IMR-90 (cell line): ENCODE results near the gene ZNF385B. TPM values are rescaled to one million over a fixed set of nuclear protein-coding genes. Genes with fewer than 3 reads are reported as not detected.

Experiments used
- ATAC-seq: fragments of 200-7000 bp; cut with Tn5 transposase; 2 replicates; pipeline ENCODE4 v1.9.1; 2020; ENCODE audit warnings: low read depth, mild to moderate bottlenecking, moderate library complexity
- BruUV-seq: library from RNA; stranded (reverse); fragments of 400-500 nt; replicated peaks from 2 replicates; lab custom pipeline; 2021; lab: Mats Ljungman, UMichigan
- CTCF ChIA-PET: fragments of 300-600 bp; formaldehyde crosslinking; extraction: SDS; loops from one replicate; lab custom pipeline; 2021; ENCODE audit warnings: antibody characterized with exemption; lab: Yijun Ruan, JAX
- POLR2A ChIA-PET: fragments of 300-600 bp; sonication (Branson Sonifier 250); formaldehyde crosslinking; loops from one replicate; lab custom pipeline; 2022; ENCODE audit warnings: antibody characterized with exemption; ENCODE audit not compliant: unreplicated experiment; lab: Charles Lee
- DNase-seq: peaks from one replicate; pipeline ENCODE4 v3.0.0; 2013
- H2AFZ ChIP-seq: replicated peaks from 2 replicates; pipeline ENCODE3; 2013; ENCODE audit warnings: low read length, mild to moderate bottlenecking; ENCODE audit not compliant: poor library complexity
- H2AK5ac ChIP-seq: 2 replicates; pipeline ENCODE4 v1.6.1; 2013; ENCODE audit warnings: low read depth, low read length, inconsistent platforms
- H2AK9ac ChIP-seq: replicated peaks from 2 replicates; pipeline ENCODE3; 2013; ENCODE audit warnings: mild to moderate bottlenecking, low read depth, low read length, moderate library complexity; ENCODE audit not compliant: poor library complexity
- H2BK120ac ChIP-seq: 2 replicates; pipeline ENCODE4 v1.6.1; 2013; ENCODE audit warnings: low read depth, low read length, inconsistent platforms
- H2BK15ac ChIP-seq: 3 replicates; pipeline ENCODE4 v1.6.1; 2013; ENCODE audit warnings: low read depth, low read length, inconsistent platforms
- H2BK20ac ChIP-seq: 2 replicates; pipeline ENCODE4 v1.6.1; 2013; ENCODE audit warnings: low read depth, mild to moderate bottlenecking, inconsistent platforms, low read length, moderate library complexity
- H2BK5ac ChIP-seq: 2 replicates; pipeline ENCODE4 v1.6.1; 2013; ENCODE audit warnings: mild to moderate bottlenecking, low read depth, low read length, inconsistent platforms; ENCODE audit not compliant: poor library complexity, severe bottlenecking
- H3K14ac ChIP-seq: replicated peaks from 2 replicates; pipeline ENCODE4 v1.6.1; 2013; ENCODE audit warnings: low read depth, low read length, inconsistent platforms
- H3K18ac ChIP-seq: 2 replicates; pipeline ENCODE4 v1.6.1; 2013; ENCODE audit warnings: low read depth, low read length, control low read depth
- H3K23ac ChIP-seq: 2 replicates; pipeline ENCODE4 v1.6.1; 2013; ENCODE audit warnings: low read depth, low read length, inconsistent platforms
- H3K27ac ChIP-seq: 2 replicates; pipeline ENCODE4 v1.5.1; 2013; ENCODE audit warnings: mild to moderate bottlenecking, control low read depth, low read length; ENCODE audit not compliant: insufficient read depth
- H3K27me3 ChIP-seq: 2 replicates; pipeline ENCODE4 v1.6.1; 2013; ENCODE audit warnings: low read length; ENCODE audit not compliant: control insufficient read depth, insufficient read depth
- H3K36me3 ChIP-seq: 2 replicates; pipeline ENCODE4 v1.6.1; 2013; ENCODE audit warnings: low read length, mixed read lengths; ENCODE audit not compliant: control insufficient read depth, insufficient read depth
- H3K4ac ChIP-seq: 2 replicates; pipeline ENCODE4 v1.6.1; 2013; ENCODE audit warnings: low read depth, low read length, inconsistent platforms
- H3K4me1 ChIP-seq: 2 replicates; pipeline ENCODE4 v1.6.1; 2013; ENCODE audit warnings: low read length, mixed read lengths; ENCODE audit not compliant: control insufficient read depth, insufficient read depth
- H3K4me2 ChIP-seq: 2 replicates; pipeline ENCODE4 v1.6.1; 2013; ENCODE audit warnings: low read depth, mild to moderate bottlenecking, control low read depth, low read length, moderate library complexity
- H3K4me3 ChIP-seq: 2 replicates; pipeline ENCODE4 v1.5.1; 2013; ENCODE audit warnings: low read depth, mild to moderate bottlenecking, control low read depth, low read length, moderate library complexity; ENCODE audit not compliant: insufficient read depth
- H3K56ac ChIP-seq: 2 replicates; pipeline ENCODE4 v1.6.1; 2013; ENCODE audit warnings: low read length, inconsistent platforms; ENCODE audit not compliant: insufficient read depth; ENCODE audit errors: extremely low read depth
- H3K79me1 ChIP-seq, 2 experiments: 2 replicates each; pipeline ENCODE4 v1.6.1; 2013; ENCODE audit warnings: low read length in 2 of 2, inconsistent platforms in 1 of 2, low read depth in 1 of 2
- H3K9ac ChIP-seq: 2 replicates; pipeline ENCODE4 v1.6.1; 2013; ENCODE audit warnings: low read depth, low read length, control low read depth
- H3K9me1 ChIP-seq: 2 replicates; pipeline ENCODE4 v1.6.1; 2013; ENCODE audit warnings: low read length, inconsistent platforms; ENCODE audit not compliant: insufficient read depth
- H3K9me3 ChIP-seq: 2 replicates; pipeline ENCODE4 v1.6.1; 2013; ENCODE audit warnings: low read length; ENCODE audit not compliant: control insufficient read depth, insufficient read depth
- H4K20me1 ChIP-seq: 2 replicates; pipeline ENCODE4 v1.6.1; 2013; ENCODE audit warnings: low read length, inconsistent platforms; ENCODE audit not compliant: insufficient read depth
- H4K5ac ChIP-seq: 2 replicates; pipeline ENCODE4 v1.6.1; 2013; ENCODE audit warnings: mild to moderate bottlenecking, low read depth, low read length, control low read depth
- H4K8ac ChIP-seq, 2 experiments: 2 replicates each; pipeline ENCODE4 v1.6.1; 2013; ENCODE audit warnings: low read depth in 2 of 2, low read length in 2 of 2, control low read depth in 1 of 2, inconsistent platforms in 1 of 2
- H4K91ac ChIP-seq: 2 replicates; pipeline ENCODE4 v1.6.1; 2013; ENCODE audit warnings: low read depth, low read length, inconsistent platforms; ENCODE audit not compliant: insufficient read depth
- BHLHE40 ChIP-seq: fragments of 150-350 bp; IDR thresholded peaks from 2 replicates; pipeline ENCODE4 v1.6.1; 2016; ENCODE audit warnings: mild to moderate bottlenecking, low read depth, low read length
- CEBPB ChIP-seq: IDR thresholded peaks from 2 replicates; pipeline ENCODE4 v1.6.1; 2012; ENCODE audit warnings: low read depth, low read length, improper control_type of control experiment
- CHD1 ChIP-seq: IDR thresholded peaks from 2 replicates; pipeline ENCODE4 v1.6.1; 2012; ENCODE audit warnings: low read depth, low read length, improper control_type of control experiment
- ELK1 ChIP-seq: fragments of 150-350 bp; IDR thresholded peaks from 2 replicates; pipeline ENCODE4 v1.6.1; 2016; ENCODE audit warnings: low read depth, mild to moderate bottlenecking, low read length, moderate library complexity, borderline replicate concordance
- FOS ChIP-seq: fragments of 150-350 bp; IDR thresholded peaks from 2 replicates; pipeline ENCODE4 v1.6.1; 2016; ENCODE audit warnings: low read depth, low read length
- MAFK ChIP-seq: IDR thresholded peaks from 2 replicates; pipeline ENCODE4 v1.6.1; 2012; ENCODE audit warnings: low read depth, low read length, improper control_type of control experiment
- MXI1 ChIP-seq: IDR thresholded peaks from 2 replicates; pipeline ENCODE4 v1.6.1; 2012; ENCODE audit warnings: low read depth, mild to moderate bottlenecking, low read length, moderate library complexity, borderline replicate concordance
- NFE2L2 ChIP-seq: fragments of 150-350 bp; IDR thresholded peaks from 2 replicates; pipeline ENCODE4 v1.6.1; 2016; ENCODE audit warnings: low read depth, mild to moderate bottlenecking, low read length
- POLR2A ChIP-seq: IDR thresholded peaks from 2 replicates; pipeline ENCODE4 v1.6.1; 2012; ENCODE audit warnings: mild to moderate bottlenecking, low read depth, low read length
- RFX5 ChIP-seq: IDR thresholded peaks from 2 replicates; pipeline ENCODE4 v1.8.0; 2012; ENCODE audit warnings: low read depth, mild to moderate bottlenecking, low read length, moderate library complexity
- USF2 ChIP-seq: fragments of 150-350 bp; IDR thresholded peaks from 2 replicates; pipeline ENCODE4 v1.6.1; 2017; ENCODE audit warnings: mild to moderate bottlenecking, antibody characterized with exemption, low read length, low read depth
- WGBS, 2 experiments: methylation state at CpG; one replicate each; pipeline versions ENCODE4 v1.1.5 to v1.1.7; 2013; ENCODE audit warnings: missing lambda C conversion rate in 2 of 2; ENCODE audit not compliant: insufficient read length in 1 of 2; ENCODE audit errors: extremely low coverage in 2 of 2; 5-methylcytosine and 5-hydroxymethylcytosine counted together
- dilution Hi-C: fragments of 300-500 bp; cut with HindIII; formaldehyde crosslinking; loops from one replicate; pipeline ENCODE4 v1.14.3; 2018; ENCODE audit warnings: low sequenced_read_pairs; ENCODE audit not compliant: unreplicated experiment
- in situ Hi-C: fragments of 300-500 bp; cut with MboI; formaldehyde crosslinking; loops from 3 replicates; pipeline ENCODE4 v1.14.3; 2019; ENCODE audit warnings: low sequenced_read_pairs, inconsistent platforms, mixed read lengths
- intact Hi-C: fragments of 100-400 bp; cut with micrococcal nuclease; formaldehyde crosslinking; loops from 2 replicates; pipeline ENCODE4 v1.10.0; 2022
- polyA plus RNA-seq, 3 experiments: library from polyadenylated mRNA; depleted of rRNA; stranded (reverse); fragments of >200 nt; gene quantifications; 2 replicates each; pipeline ENCODE4 v1.2.3, GENCODE V29; 2012; ENCODE audit warnings: low replicate concordance in 1 of 3
- total RNA-seq: library from RNA; depleted of rRNA; stranded (reverse); fragments of >200 nt; gene quantifications from 2 replicates; pipeline ENCODE4 v1.2.3, GENCODE V29; 2012

Gene ZNF385B
- total and polyA plus RNA-seq, 2 of the 4 experiments (the other 2 are of a cell fraction) = not detected

DNA sequence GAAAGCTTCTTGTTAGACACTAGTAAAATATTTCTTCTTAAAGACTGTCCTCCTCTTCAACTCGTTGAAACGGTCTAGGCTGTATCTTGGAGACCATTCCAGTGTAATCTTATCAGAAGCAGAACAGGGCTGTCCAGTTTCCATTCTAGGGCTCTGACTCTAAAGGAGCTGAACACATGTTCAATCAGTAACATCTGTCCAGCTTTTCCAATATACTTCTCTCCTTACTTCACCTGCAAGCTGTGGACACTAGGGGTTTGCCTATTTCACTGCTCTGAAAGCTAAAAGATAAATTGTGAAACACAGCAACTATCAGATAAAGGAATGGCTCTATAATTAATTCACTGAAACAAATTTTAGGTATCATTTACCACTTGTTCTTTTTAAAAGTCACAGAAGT is 73.8 kb downstream of the ZNF385B start:
- CTCF ChIA-PET = interaction anchor here (1.8 kb wide), 1 partner anchor 364 kb away, joined by 3 read pairs; no protein-coding TSS in a partner anchor
- H3K18ac ChIP-seq = no peak overlapping the region
- POLR2A ChIA-PET = no interaction called here

More for the DNA sequence above, 73.8 kb downstream of the ZNF385B start:
- no peak overlapping the region for H4K8ac ChIP-seq
- H3K4me1 ChIP-seq = no peaks in the 10 kb centered on the region
- H3K9me3 ChIP-seq = no peaks in the 10 kb centered on the region
- H2AK9ac ChIP-seq = no peak overlapping the region
- no peak overlapping the region for H2AFZ ChIP-seq
- no peak overlapping the region for H3K14ac ChIP-seq
- dilution Hi-C loops = no loop called here
- no peak overlapping the region for H3K23ac ChIP-seq
- no peak overlapping the region for H4K91ac ChIP-seq
- H3K9me1 ChIP-seq = no peaks in the 10 kb centered on the region
- no peak overlapping the region for H3K4ac ChIP-seq
- TF ChIP-seq CEBPB (no peak), USF2 (no peak), NFE2L2 (no peak), MXI1 (no peak), CHD1 (no peak), MAFK (no peak), ELK1 (no peak), RFX5 (no peak), BHLHE40 (no peak), FOS (no peak), POLR2A (no peak)
- H2BK120ac ChIP-seq = no peak overlapping the region
- H3K9ac ChIP-seq = no peak overlapping the region
- no peak overlapping the region for H4K5ac ChIP-seq
- H3K56ac ChIP-seq = no peak overlapping the region
- no TSS peak for BruUV-seq
- in situ Hi-C loops = no loop called here
- no peaks in the 10 kb centered on the region for H3K36me3 ChIP-seq
- intact Hi-C loops = no loop called here
- DNase-seq (no peak), ATAC-seq (no peak)
- H3K27me3 ChIP-seq = no peaks in the 10 kb centered on the region
- WGBS, 2 experiments = 80% methylated on average over 1 of the region's 2 CpGs; no CpG with 5 or more reads in 1 of the 2 experiments
- no peak overlapping the region for H2BK20ac ChIP-seq
- no peaks in the 10 kb centered on the region for H4K20me1 ChIP-seq
- no peak overlapping the region for H3K4me3 ChIP-seq
- no peak overlapping the region for H2BK5ac ChIP-seq
- H3K4me2 ChIP-seq = no peak overlapping the region
- H3K27ac ChIP-seq = no peak overlapping the region
- H3K79me1 ChIP-seq = no peaks in the 10 kb centered on the region
- no peak overlapping the region for H2AK5ac ChIP-seq
- H2BK15ac ChIP-seq = no peak overlapping the region
